ENCODE measurements around the gene PHKA2. TPM values are rescaled to one million over a fixed set of nuclear protein-coding genes. Genes with fewer than 3 reads are reported as not detected.
"Not testable (repeated sequence)": the region's sequence is repeated elsewhere in the genome, so short reads cannot be mapped to it uniquely, and the experiment has no call there.

The PHKA2 gene
- total and polyA plus RNA-seq, 7 experiments from 2014 or later, result 7.9 to 54.3 (median 40.8) TPM

DNA sequence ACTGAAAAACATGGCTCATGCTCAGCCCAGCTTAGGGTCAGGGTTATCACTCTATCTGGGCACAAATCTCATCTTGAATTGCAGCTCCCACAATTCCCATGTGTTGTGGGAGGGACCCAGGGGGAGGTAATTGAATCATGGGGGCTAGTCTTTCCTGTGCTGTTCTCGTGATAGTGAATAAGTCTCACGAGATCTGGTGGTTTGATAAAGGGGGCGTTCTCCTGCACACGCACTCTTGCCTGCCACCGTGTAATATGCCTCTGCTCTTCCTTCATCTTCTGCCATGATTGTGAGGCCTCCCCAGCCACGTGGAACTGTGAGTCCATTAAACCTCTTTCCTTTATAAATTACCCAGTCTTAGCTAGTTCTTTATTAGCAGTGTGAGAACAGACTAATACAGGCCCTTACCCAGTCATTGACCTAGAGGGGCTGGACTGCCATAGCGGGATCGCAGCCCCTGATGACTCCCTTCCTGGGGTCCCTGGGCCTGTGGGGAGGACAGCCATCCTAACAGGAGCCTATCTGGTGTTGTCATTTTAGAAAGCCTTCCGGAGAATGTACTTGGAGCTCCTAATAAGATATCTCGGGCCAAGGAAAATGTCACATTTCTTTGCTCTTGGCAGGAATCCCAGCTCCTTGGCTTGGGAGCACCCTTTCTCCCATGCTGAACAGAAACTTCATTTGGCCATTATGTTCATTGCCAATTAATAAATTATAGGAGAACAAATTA lies 112.6 kb downstream of the PHKA2 start:
- POLR2A ChIA-PET, result no interaction called here
- CTCF ChIA-PET, result no interaction called here
- H3K4me3 ChIP-seq (ENCODE audit: low read length), result no peak overlapping the region
- H3K4me1 ChIP-seq (ENCODE audit: control insufficient read depth in 2 of 2, insufficient read depth in 2 of 2, low read length in 2 of 2), result no peaks in the 10 kb centered on the region
- ATAC-seq (no peak), DNase-seq (no peak)
- intact Hi-C loops (cut with micrococcal nuclease), result no loop called here
- no peaks in the 10 kb centered on the region for H3K27me3 ChIP-seq (ENCODE audit: control insufficient read depth in 2 of 2, insufficient read depth in 2 of 2, low read length in 2 of 2)
- H3K9me3 ChIP-seq (ENCODE audit: control insufficient read depth in 2 of 3, low read length in 3 of 3), result no peaks in the 10 kb centered on the region
- H3K36me3 Mint-ChIP-seq, result no peaks in the 10 kb centered on the region
- peaks cover 0 to 3% (median 0%) of the 10 kb centered on the region in 7 donors for H3K4me1 Mint-ChIP-seq
- no peak overlapping the region for H3K27ac Mint-ChIP-seq
- H3K36me3 ChIP-seq (ENCODE audit: control insufficient read depth in 2 of 3, insufficient read depth in 3 of 3, low read length in 3 of 3), result no peaks in the 10 kb centered on the region
- no peak overlapping the region for H3K4me3 Mint-ChIP-seq
- H3K27ac ChIP-seq (ENCODE audit: low read depth, low read length), result no peak overlapping the region
- no peaks in the 10 kb centered on the region for H3K9me3 Mint-ChIP-seq
- H3K27me3 Mint-ChIP-seq, result peaks cover 0 to 5% (median 0%) of the 10 kb centered on the region in 5 donors

DNA sequence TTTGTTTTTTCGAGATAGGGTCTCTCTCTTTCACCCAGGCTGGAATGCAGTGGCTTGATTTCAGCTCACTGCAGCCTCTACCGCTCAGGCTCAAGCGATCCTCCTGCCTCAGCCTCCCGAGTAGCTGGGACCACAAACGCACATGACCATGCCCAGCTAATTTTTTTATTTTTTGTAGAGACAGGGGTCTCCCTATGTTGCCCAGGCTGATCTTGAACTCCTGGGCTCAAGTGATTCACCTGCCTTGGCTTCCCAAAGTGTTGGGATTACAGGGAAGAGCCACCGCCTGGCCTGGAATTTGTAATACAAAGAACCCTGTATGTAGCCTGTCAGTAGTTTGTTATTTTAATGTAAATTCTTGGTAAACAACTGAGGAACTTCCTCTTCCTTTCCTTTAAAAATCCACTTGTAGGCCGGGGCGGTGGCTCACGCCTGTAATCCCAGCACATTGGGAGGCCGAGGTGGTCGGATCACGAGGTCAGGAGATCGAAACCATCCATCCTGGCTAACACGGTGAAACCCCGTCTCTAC lies 119.5 kb downstream of the PHKA2 start:
- intact Hi-C loops (cut with micrococcal nuclease), result no loop called here
- H3K27ac ChIP-seq (ENCODE audit: low read depth, low read length), result no peak overlapping the region
- H3K9me3 ChIP-seq (ENCODE audit: control insufficient read depth in 2 of 3, low read length in 3 of 3), result no peaks in the 10 kb centered on the region
- CTCF ChIA-PET, result no interaction called here
- ATAC-seq, result no peak
- no peak for DNase-seq
- no peaks in the 10 kb centered on the region for H3K9me3 Mint-ChIP-seq
- no peaks in the 10 kb centered on the region for H3K36me3 ChIP-seq (ENCODE audit: control insufficient read depth in 2 of 3, insufficient read depth in 3 of 3, low read length in 3 of 3)
- no peak overlapping the region for H3K4me3 ChIP-seq (ENCODE audit: low read length)
- no peak overlapping the region for H3K4me3 Mint-ChIP-seq
- no peaks in the 10 kb centered on the region for H3K36me3 Mint-ChIP-seq
- no peaks in the 10 kb centered on the region for H3K27me3 ChIP-seq (ENCODE audit: control insufficient read depth in 2 of 2, insufficient read depth in 2 of 2, low read length in 2 of 2)
- no peaks in the 10 kb centered on the region for H3K27me3 Mint-ChIP-seq
- H3K27ac Mint-ChIP-seq, result no peak overlapping the region
- H3K4me1 Mint-ChIP-seq, result no peaks in the 10 kb centered on the region
- POLR2A ChIA-PET, result no interaction called here
- H3K4me1 ChIP-seq (ENCODE audit: control insufficient read depth in 2 of 2, insufficient read depth in 2 of 2, low read length in 2 of 2), result no peaks in the 10 kb centered on the region

DNA sequence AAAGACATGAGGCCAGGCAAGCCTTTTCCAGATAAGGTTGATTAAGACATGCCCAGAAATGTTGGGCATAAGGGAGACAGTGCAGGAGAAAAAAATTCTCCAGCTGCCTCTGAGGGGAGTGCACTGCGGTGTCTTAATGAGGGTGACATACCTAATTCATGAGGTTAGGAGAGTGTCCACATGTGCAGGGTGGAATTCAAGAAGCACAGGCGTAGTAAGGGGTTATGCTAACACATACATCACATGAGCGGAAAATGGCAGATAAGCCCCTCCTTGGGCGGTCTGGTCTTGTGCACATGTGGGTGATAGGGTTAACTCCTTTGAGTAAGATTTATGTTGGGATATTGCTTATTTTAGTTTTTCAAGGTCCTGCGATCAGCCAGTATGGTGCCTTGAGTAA lies 122.4 kb downstream of the PHKA2 start:
- POLR2A ChIA-PET, result no interaction called here
- Histone ChIP-seq H3K4me3 (ENCODE audit: low read length) (no peak overlapping the region), H3K36me3 (ENCODE audit: control insufficient read depth in 2 of 3, insufficient read depth in 3 of 3, low read length in 3 of 3) (no peaks in the 10 kb centered on the region), H3K9me3 (ENCODE audit: control insufficient read depth in 2 of 3, low read length in 3 of 3) (no peaks in the 10 kb centered on the region), H3K27me3 (ENCODE audit: control insufficient read depth in 2 of 2, insufficient read depth in 2 of 2, low read length in 2 of 2) (no peaks in the 10 kb centered on the region), H3K27ac (ENCODE audit: low read depth, low read length) (no peak overlapping the region), H3K4me1 (ENCODE audit: control insufficient read depth in 2 of 2, insufficient read depth in 2 of 2, low read length in 2 of 2) (peaks cover 0 to 2% of the 10 kb centered on the region in 2 donors)
- ATAC-seq (no peak), DNase-seq (no peak)
- CTCF ChIA-PET, result no interaction called here
- no peak overlapping the region for H3K27ac Mint-ChIP-seq
- H3K4me1 Mint-ChIP-seq, result peaks cover 0 to 18% (median 4%) of the 10 kb centered on the region in 7 donors
- peaks cover 0 to 6% (median 0%) of the 10 kb centered on the region in 11 donors for H3K9me3 Mint-ChIP-seq
- no peaks in the 10 kb centered on the region for H3K27me3 Mint-ChIP-seq
- H3K4me3 Mint-ChIP-seq, result no peak overlapping the region
- no peaks in the 10 kb centered on the region for H3K36me3 Mint-ChIP-seq
- intact Hi-C loops (cut with micrococcal nuclease), result no loop called here

DNA sequence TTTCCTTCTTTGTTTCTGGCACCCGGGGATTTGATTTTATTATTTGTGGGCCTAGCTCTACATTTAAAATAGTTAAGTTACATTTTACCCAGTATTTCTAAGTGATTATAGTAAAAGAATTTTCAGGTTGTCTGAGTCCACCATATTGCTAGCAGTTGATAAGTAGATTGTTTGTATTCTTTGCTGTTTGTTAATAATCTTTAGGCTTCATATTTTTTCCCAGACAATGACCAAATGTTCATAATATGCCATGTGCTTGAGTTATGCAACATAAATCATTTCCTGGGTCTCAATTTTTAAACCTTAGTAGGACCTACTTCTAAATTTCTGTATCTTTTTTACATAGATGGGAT lies 127.3 kb downstream of the PHKA2 start:
- Histone ChIP-seq H3K4me1 (ENCODE audit: control insufficient read depth in 2 of 2, insufficient read depth in 2 of 2, low read length in 2 of 2) (peaks cover 0 to 33% of the 10 kb centered on the region in 2 donors), H3K4me3 (ENCODE audit: low read length) (no peak overlapping the region), H3K9me3 (ENCODE audit: control insufficient read depth in 2 of 3, low read length in 3 of 3) (no peaks in the 10 kb centered on the region), H3K27me3 (ENCODE audit: control insufficient read depth in 2 of 2, insufficient read depth in 2 of 2, low read length in 2 of 2) (no peaks in the 10 kb centered on the region), H3K27ac (ENCODE audit: low read depth, low read length) (no peak overlapping the region), H3K36me3 (ENCODE audit: control insufficient read depth in 2 of 3, insufficient read depth in 3 of 3, low read length in 3 of 3) (no peaks in the 10 kb centered on the region)
- peak overlapping the region in 2 of 9 donors; percentile 56 to 79 for H3K27ac Mint-ChIP-seq
- H3K36me3 Mint-ChIP-seq, result peaks cover 0 to 4% (median 0%) of the 10 kb centered on the region in 5 donors
- intact Hi-C loops (cut with micrococcal nuclease), result no loop called here
- DNase-seq (no peak), ATAC-seq (no peak)
- H3K27me3 Mint-ChIP-seq, result no peaks in the 10 kb centered on the region
- ChIA-PET POLR2A (no interaction called here), CTCF (no interaction called here)
- H3K4me3 Mint-ChIP-seq, result peak overlapping the region in 6 of 10 donors; percentile 5 to 63 (median 42)
- H3K4me1 Mint-ChIP-seq, result peaks cover 0 to 56% (median 43%) of the 10 kb centered on the region in 7 donors
- H3K9me3 Mint-ChIP-seq, result peaks cover 0 to 9% (median 0%) of the 10 kb centered on the region in 11 donors

DNA sequence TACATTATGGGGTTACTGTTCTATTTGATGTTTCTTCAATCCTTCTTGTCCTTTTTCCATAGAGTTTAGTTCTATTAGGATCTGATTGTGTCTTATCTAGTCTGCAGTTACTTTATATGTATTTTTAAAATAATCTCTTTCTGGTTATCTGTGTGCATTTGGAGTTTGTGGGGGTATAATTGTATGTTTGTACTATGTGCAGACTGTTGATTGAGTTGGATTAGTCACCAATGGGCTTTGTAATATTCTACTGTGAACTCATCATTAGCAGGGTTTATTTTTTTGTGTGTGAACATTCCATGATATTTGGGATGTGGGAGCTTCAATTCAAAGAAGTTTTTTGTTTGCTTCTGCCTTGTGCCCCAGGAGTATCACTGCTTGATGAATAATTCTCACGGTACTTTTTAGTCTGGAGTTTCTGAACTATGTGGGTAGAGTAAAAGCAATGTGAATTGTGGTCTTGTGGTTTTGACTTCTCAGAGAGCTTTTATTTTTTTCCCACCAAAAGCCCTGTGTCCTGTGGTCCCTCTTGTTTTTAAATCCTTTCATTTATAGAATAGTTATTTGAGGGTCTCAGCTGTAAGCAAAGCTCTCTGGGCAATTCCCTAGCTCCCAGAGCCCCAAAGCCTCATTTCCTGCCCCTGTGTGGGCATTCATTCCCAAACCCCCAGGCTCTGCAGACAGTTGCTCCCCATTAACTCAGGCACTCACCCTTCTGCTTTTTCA lies 127.8 kb downstream of the PHKA2 start:
- peak overlapping the region in 9 of 10 donors; percentile 5 to 63 (median 37) for H3K4me3 Mint-ChIP-seq

DNA sequence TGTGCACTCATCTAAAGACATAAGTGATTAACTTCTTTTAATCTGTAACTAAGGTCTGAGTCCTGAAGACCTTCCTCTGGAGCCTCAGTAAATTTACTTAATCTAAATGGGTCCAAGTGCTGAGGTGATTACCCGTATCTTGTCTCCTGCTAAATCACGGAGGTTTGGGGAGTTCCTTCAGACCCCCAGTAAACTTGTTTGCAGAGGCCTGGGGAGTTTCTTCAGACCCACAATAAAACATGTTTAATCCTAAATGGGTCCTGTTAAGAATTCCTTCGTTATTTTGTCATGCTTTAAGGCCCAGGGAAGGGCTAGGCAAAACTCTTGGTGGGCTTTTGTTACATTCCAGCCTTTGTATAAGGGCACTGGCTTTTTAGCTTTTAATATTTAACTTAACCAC lies 136.0 kb downstream of the PHKA2 start:
- H3K4me1 Mint-ChIP-seq; DNase-seq; H3K9me3 ChIP-seq (ENCODE audit: control insufficient read depth in 2 of 3, low read length in 3 of 3); H3K27me3 Mint-ChIP-seq; H3K4me3 Mint-ChIP-seq; H3K4me3 ChIP-seq (ENCODE audit: low read length); H3K4me1 ChIP-seq (ENCODE audit: control insufficient read depth in 2 of 2, insufficient read depth in 2 of 2, low read length in 2 of 2); CTCF ChIA-PET; H3K27me3 ChIP-seq (ENCODE audit: control insufficient read depth in 2 of 2, insufficient read depth in 2 of 2, low read length in 2 of 2); H3K36me3 Mint-ChIP-seq; POLR2A ChIA-PET; H3K36me3 ChIP-seq (ENCODE audit: control insufficient read depth in 2 of 3, insufficient read depth in 3 of 3, low read length in 3 of 3); H3K27ac Mint-ChIP-seq; ATAC-seq; intact Hi-C loops (cut with micrococcal nuclease); H3K27ac ChIP-seq (ENCODE audit: low read depth, low read length): not testable (repeated sequence)
- H3K9me3 Mint-ChIP-seq, result peaks cover 0 to 16% (median 0%) of the 10 kb centered on the region in 11 donors

More for the DNA sequence above, 127.8 kb downstream of the PHKA2 start:
- Histone ChIP-seq H3K9me3 (ENCODE audit: control insufficient read depth in 2 of 3, low read length in 3 of 3) (no peaks in the 10 kb centered on the region), H3K36me3 (ENCODE audit: control insufficient read depth in 2 of 3, insufficient read depth in 3 of 3, low read length in 3 of 3) (no peaks in the 10 kb centered on the region), H3K4me3 (ENCODE audit: low read length) (no peak overlapping the region), H3K4me1 (ENCODE audit: control insufficient read depth in 2 of 2, insufficient read depth in 2 of 2, low read length in 2 of 2) (peaks cover 0 to 33% of the 10 kb centered on the region in 2 donors), H3K27me3 (ENCODE audit: control insufficient read depth in 2 of 2, insufficient read depth in 2 of 2, low read length in 2 of 2) (no peaks in the 10 kb centered on the region), H3K27ac (ENCODE audit: low read depth, low read length) (no peak overlapping the region)
- peaks cover 0 to 56% (median 45%) of the 10 kb centered on the region in 7 donors for H3K4me1 Mint-ChIP-seq
- DNase-seq (peak in 2 of 9 donors; percentile 1 to 8), ATAC-seq (no peak)
- CTCF ChIA-PET, result no interaction called here
- intact Hi-C loops (cut with micrococcal nuclease), result no loop called here
- POLR2A ChIA-PET, result no interaction called here
- H3K9me3 Mint-ChIP-seq, result peaks cover 0 to 9% (median 0%) of the 10 kb centered on the region in 11 donors
- H3K36me3 Mint-ChIP-seq, result peaks cover 0 to 4% (median 0%) of the 10 kb centered on the region in 5 donors
- H3K27me3 Mint-ChIP-seq, result no peaks in the 10 kb centered on the region
- peak overlapping the region in 5 of 9 donors; percentile 6 to 79 (median 55) for H3K27ac Mint-ChIP-seq

Data from naive thymus-derived CD4-positive, alpha-beta T cell (primary cell).